GM18873 (cell line): ENCODE results near the gene DCLK1.
A peak's percentile ranks its signal among the peaks of the same experiment; 100 is the strongest.

ENCODE experiments used
- ATAC-seq: cut with Tn5 transposase; IDR thresholded peaks from one replicate; pipeline ENCODE4 v1.9.1; 2021; ENCODE audit warnings: mild to moderate bottlenecking, moderate library complexity, moderate number of reproducible peaks; ENCODE audit not compliant: unreplicated experiment, low FRiP score

DCLK1 gene

GRCh38 chr13:35808846-35809245 lies 322.3 kb downstream of the DCLK1 start:
- ATAC-seq, result no peak

- ATAC-seq, result no peak
These were observed 326.3 kb downstream of the DCLK1 start for GRCh38 chr13:35804901-35805300.

GRCh38 chr13:35797991-35798390 lies 333.2 kb downstream of the DCLK1 start:
- no peak for ATAC-seq

DNA sequence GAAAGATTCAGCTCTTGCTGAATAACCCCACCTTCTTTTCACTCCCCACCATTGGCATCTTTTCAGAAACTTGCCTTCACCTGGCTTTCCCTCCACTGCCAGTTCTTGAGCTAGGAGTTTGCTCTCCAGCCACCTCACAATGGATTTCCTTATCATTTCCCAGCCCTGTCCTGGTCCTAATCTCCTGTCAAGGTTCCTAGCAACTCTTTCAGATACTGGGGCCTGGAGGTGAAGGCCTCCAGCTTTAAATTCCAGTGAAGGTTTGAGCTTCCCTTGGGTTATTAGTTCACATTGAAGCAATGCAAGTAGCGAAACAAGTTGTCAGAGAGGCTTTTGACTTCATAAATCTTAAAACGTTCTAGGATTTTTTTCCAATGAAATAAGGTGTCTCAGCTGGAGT lies 333.9 kb downstream of the DCLK1 start:
- ATAC-seq, result no peak

DNA sequence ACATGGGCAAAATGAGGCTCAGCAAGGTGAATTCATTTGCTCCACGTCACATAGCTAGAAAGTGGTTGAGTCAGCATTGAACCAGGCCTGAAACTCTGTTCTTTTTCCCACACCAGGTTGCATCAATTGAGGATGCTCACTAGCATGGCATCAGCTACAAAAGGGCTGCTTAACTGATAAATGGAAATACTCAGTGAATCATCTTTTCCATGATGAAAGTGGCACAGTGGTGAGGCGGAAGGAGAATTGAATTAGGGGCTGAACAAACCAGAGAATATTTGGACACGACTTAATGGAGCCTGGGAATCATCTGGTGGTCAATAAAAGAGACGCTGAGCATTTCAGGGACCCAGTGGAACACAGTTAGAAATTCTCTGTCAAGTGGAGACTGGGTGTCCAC lies 334.6 kb downstream of the DCLK1 start:
- no peak for ATAC-seq

- no peak for ATAC-seq
These were observed 336.3 kb downstream of the DCLK1 start for GRCh38 chr13:35794734-35795389.

GRCh38 chr13:35793823-35794222 lies 337.4 kb downstream of the DCLK1 start:
- no peak for ATAC-seq

DNA sequence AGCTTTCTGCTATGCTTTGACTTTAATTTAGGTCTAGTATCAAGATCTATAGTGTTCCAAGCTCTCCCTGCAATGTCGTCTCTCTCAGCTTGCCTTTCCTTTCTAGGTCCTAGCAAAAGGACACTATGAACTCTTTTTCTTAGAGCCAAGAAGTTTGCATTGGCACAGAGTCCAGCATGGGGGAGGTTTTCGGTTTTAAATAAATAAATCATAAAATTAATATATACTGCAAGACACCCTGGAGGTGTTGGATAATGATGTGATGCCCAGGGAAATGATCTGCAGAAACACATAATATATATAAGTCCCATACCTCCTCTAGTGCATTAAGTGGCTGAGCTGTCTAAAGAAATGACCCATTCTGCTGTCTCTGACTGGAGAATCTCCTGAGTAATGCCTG lies 338.3 kb downstream of the DCLK1 start:
- ATAC-seq, result no peak

DNA sequence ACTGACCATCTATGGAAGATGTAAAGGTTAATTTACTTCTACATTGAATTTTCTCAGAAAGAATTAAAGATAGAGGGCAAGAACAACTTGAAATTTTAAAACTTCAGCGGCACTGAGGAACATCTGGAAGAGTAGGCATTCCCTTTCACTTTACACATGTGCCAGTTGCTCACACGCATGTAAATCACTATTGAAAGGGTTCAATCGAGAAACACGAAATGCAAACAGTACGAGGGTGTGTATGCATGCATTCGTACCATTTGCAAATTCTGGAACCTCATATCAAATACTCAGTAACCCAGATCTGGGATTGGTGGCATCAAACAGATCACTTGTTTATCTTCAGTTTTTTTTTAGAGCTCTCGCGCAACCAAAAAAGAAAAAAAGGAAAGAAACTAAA lies 339.2 kb downstream of the DCLK1 start:
- no peak for ATAC-seq

GRCh38 chr13:35791184-35791851 lies 339.9 kb downstream of the DCLK1 start:
- no peak for ATAC-seq

DNA sequence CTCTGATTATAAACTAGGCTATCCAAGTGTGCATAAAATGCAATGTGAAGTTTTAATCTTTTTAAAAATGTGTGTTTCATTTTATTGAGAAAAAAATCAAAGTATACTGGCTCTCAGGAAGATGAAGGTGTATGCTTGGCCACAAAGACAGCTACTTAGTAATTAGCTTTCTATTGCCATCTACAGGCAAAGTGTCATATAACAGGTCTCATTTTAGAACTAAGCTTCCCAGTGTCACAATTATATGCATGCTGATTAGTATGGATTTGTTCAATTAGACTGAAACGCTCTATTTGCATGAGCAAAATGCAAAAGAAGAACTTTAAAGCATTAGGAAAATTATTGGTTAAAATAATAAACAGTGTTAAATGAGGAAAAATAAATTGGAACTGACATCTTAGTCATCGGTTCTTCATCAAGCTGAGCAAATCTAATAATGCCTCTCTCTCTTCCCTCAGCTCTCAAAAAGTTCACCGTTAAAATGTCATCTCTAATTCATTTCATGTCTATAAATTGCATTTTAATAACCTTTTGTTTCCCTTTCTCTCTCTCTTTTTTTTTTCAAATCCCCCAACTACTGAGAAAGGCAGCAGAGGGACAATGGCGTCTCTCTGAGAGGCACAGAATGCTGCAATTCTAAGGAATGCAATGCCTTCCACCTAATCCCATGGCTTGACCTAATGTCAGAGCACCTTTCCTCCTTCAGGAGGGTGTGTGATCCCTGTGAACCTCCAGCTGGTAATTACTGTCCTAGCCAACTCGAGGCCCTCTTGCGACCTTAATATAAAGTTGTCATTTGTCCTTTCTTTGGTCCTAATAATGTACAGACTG lies 341.6 kb downstream of the DCLK1 start:
- ATAC-seq, result peak; percentile 77

DNA sequence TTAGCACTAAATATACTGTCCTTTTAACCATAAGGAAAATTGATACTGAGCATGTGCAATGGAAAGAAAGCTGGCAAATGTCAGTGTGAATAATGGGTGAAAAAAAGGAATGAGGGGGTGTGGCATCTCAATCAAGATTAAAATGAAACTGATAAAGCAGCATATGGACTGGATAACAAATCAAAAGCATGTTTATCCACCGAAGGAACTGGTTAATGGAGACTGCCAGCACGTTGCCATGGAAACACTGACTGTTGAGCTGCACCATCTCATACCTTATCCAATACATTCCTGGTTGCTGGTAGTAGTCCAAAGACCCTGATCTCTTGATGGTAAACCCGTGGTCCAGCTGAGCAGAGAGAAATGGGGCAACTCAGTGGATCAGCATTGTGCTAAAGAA lies 343.2 kb downstream of the DCLK1 start:
- no peak for ATAC-seq

GRCh38 chr13:35785576-35786303 lies 345.4 kb downstream of the DCLK1 start:
- ATAC-seq, result no peak

DNA sequence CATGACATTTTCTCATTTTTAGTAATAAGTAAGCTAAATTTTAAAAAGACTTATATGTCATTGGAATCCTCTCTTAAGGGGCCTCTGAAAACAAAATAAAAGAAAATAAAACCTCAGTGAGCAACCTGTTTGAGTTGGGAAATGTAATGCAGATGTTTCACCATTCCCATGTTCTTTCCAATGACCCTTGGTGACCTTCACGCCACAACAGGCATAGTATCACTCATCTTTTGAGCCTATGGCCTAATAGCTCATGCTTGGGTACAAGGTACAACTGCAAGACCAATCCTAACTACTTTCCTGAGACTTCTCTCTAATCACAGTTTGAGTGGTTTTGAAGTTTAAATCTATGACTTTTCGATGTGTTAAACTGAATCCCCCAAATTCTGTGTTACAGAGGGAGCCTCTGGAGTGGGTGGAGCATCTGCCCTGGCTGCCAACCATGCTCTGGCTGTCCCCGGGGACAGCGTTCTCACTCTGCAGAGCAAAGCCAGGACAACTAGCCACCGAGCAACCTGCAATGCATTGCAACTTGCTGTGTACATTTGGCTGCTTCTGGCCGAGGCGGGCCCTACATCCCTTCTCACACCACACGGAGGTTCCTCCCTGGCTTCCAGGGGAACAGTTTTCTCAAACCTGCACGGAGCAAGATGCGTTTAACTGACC lies 346.8 kb downstream of the DCLK1 start:
- no peak for ATAC-seq

DNA sequence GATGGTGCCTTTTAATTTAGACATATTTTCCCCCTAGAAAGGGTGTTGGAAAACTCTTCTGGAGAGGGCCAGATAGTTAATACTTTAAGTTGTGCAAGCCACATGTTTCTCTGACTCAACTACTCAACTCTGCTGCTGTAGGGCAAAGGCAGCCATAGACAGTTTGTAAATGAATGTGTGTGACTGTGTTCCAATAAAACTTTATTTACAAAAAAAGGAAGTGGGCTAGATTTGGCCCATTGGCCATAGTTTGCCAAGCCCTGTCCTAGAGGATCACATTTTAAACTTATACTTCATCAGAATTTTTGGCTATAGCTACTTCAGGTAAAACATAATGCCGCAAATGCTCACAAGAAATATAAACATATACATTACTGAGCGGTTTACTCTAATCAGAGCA lies 348.4 kb downstream of the DCLK1 start:
- no peak for ATAC-seq

- ATAC-seq, result no peak
These were observed 349.9 kb downstream of the DCLK1 start for GRCh38 chr13:35781036-35782000.

- ATAC-seq, result no peak
These were observed 350.6 kb downstream of the DCLK1 start for GRCh38 chr13:35780613-35781012.

GRCh38 chr13:35771898-35772297 lies 359.3 kb downstream of the DCLK1 start:
- no peak for ATAC-seq

GRCh38 chr13:35770756-35771297 lies 360.4 kb downstream of the DCLK1 start:
- ATAC-seq, result no peak
